Glomerular visceral epithelial cell (primary cell): ENCODE measurements around the gene USP49.
A peak's percentile ranks its signal among the peaks of the same experiment; 100 is the strongest.

Source experiments
- DNase-seq: peaks from one replicate; pipeline ENCODE4 v3.0.0-alpha.2; 2016; ENCODE audit errors: extremely low spot score

Gene USP49

GRCh38 chr6:41874741-41875140 lies 20.4 kb downstream of the USP49 start:
- DNase-seq: no peak

GRCh38 chr6:41872147-41872546 lies 23.0 kb downstream of the USP49 start:
- DNase-seq: no peak

- DNase-seq: no peak
Observed at GRCh38 chr6:41871691-41872090, 23.5 kb downstream of the USP49 start.

- DNase-seq: no peak
Observed at GRCh38 chr6:41859356-41859755, 35.8 kb downstream of the USP49 start.

GRCh38 chr6:41858703-41859102 lies 36.5 kb downstream of the USP49 start:
- DNase-seq: no peak

- DNase-seq: no peak
Observed at GRCh38 chr6:41850861-41851260, 44.3 kb downstream of the USP49 start.

GRCh38 chr6:41846666-41847237 lies 48.4 kb downstream of the USP49 start:
- peak; percentile 89 for DNase-seq

- no peak for DNase-seq
Observed at GRCh38 chr6:41843178-41843577, 52.0 kb downstream of the USP49 start.

GRCh38 chr6:41840326-41840725 lies 54.8 kb downstream of the USP49 start:
- no peak for DNase-seq

- DNase-seq: no peak
Observed at GRCh38 chr6:41836660-41837052, 58.5 kb downstream of the USP49 start.

GRCh38 chr6:41836022-41836659 lies 59.0 kb downstream of the USP49 start:
- DNase-seq: no peak

GRCh38 chr6:41832263-41832662 lies 62.9 kb downstream of the USP49 start:
- DNase-seq: no peak

GRCh38 chr6:41826343-41827022 lies 68.7 kb downstream of the USP49 start:
- DNase-seq: no peak

GRCh38 chr6:41824571-41825569 lies 70.3 kb downstream of the USP49 start:
- DNase-seq: peak; percentile 54

GRCh38 chr6:41823178-41823577 lies 72.0 kb downstream of the USP49 start:
- DNase-seq: no peak

- DNase-seq: no peak
Observed at GRCh38 chr6:41822021-41822420, 73.2 kb downstream of the USP49 start.

GRCh38 chr6:41821266-41821665 lies 73.9 kb downstream of the USP49 start:
- DNase-seq: no peak

- DNase-seq: no peak
Observed at GRCh38 chr6:41818271-41819054, 76.7 kb downstream of the USP49 start.

- DNase-seq: no peak
Observed at GRCh38 chr6:41815587-41815986, 79.6 kb downstream of the USP49 start.

GRCh38 chr6:41814629-41815028 lies 80.5 kb downstream of the USP49 start:
- DNase-seq: no peak

GRCh38 chr6:41813956-41814355 lies 81.2 kb downstream of the USP49 start:
- DNase-seq: no peak
